Thymus (tissue), 11 donors: ENCODE data around the gene TGIF2. TPM values are rescaled to one million over a fixed set of nuclear protein-coding genes. Genes with fewer than 3 reads are reported as not detected.

Experiments
- DNase-seq, 9 donors: peaks; one replicate each; pipeline ENCODE4 v3.0.0-alpha.2; 2013; ENCODE audit warnings: low spot score in 9 of 9, low read depth in 6 of 9, missing footprints in 1 of 9
- H3K27ac ChIP-seq, 2 donors: one replicate each; pipeline ENCODE4 v1.5.1; 2013; ENCODE audit warnings: control low read depth in 1 of 2, low read depth in 1 of 2, low read length in 1 of 2, mild to moderate bottlenecking in 1 of 2, moderate library complexity in 1 of 2
- H3K27me3 ChIP-seq, 2 donors: one replicate each; pipeline ENCODE4 v1.5.1; 2013; ENCODE audit warnings: low read length in 1 of 2; ENCODE audit not compliant: control insufficient read depth in 2 of 2, insufficient read depth in 1 of 2
- H3K36me3 ChIP-seq, 2 donors: one replicate each; pipeline ENCODE4 v1.5.1; 2013; ENCODE audit warnings: low read length in 1 of 2, mild to moderate bottlenecking in 1 of 2, moderate library complexity in 1 of 2; ENCODE audit not compliant: control insufficient read depth in 2 of 2, insufficient read depth in 2 of 2
- H3K4me1 ChIP-seq, 2 donors: one replicate each; pipeline ENCODE4 v1.5.1; 2013; ENCODE audit warnings: low read length in 2 of 2; ENCODE audit not compliant: control insufficient read depth in 2 of 2, insufficient read depth in 2 of 2
- H3K4me3 ChIP-seq, 2 donors: one replicate each; pipeline ENCODE4 v1.5.1; 2013; ENCODE audit warnings: low read length in 2 of 2, control low read depth in 1 of 2, mild to moderate bottlenecking in 1 of 2
- H3K9me3 ChIP-seq, 2 donors: one replicate each; pipeline ENCODE4 v1.5.1; 2013; ENCODE audit warnings: low read length in 1 of 2, mild to moderate bottlenecking in 1 of 2; ENCODE audit not compliant: control insufficient read depth in 2 of 2, insufficient read depth in 1 of 2
- WGBS: extraction: QIAGEN DNeasy Blood & Tissue Kit; methylation state at CpG from one replicate; pipeline ENCODE4 v1.1.7; 2013; 5-methylcytosine and 5-hydroxymethylcytosine counted together
- polyA plus RNA-seq: library from polyadenylated mRNA; stranded (reverse); fragments of 200-250 nt; gene quantifications from one replicate; pipeline ENCODE4 v1.2.3, GENCODE V29; 2013
- total RNA-seq: library from RNA; stranded (reverse); fragments of 120-200 nt; gene quantifications from one replicate; pipeline ENCODE4 v1.2.4, GENCODE V29; 2013
- donor health status: healthy.

TGIF2 gene
- total and polyA plus RNA-seq, 2 donors = 14.2 to 17.9 TPM

DNA sequence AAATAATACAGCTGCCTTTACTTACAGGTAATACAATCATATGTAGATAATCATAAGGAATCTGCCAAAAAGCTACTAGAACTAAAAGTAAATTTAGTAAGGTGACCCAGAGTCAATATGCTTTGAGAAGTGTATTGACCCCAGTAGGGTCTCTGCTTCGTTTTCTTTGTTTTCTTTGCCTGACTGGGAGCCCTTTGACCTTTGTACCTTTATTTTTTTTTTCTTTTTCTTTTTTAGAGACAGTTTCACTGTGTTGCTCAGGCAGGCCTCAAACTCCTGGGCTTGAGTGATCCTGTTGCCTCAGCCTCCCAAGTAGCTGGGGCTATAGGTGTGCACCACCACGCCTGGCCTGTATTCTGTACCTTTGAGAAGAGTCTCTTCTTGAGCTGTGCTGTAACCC is 50.0 kb downstream of the TGIF2 start:
- peaks cover 0 to under 1% of the 10 kb centered on the region in 2 donors for H3K4me1 ChIP-seq
- 98% methylated on average over 2 of the region's 2 CpGs for WGBS
- peaks cover 8 to 49% of the 10 kb centered on the region in 2 donors for H3K36me3 ChIP-seq
- H3K27me3 ChIP-seq = no peaks in the 10 kb centered on the region
- no peak overlapping the region for H3K27ac ChIP-seq
- H3K4me3 ChIP-seq = no peak overlapping the region
- no peaks in the 10 kb centered on the region for H3K9me3 ChIP-seq
- DNase-seq = no peak

DNA sequence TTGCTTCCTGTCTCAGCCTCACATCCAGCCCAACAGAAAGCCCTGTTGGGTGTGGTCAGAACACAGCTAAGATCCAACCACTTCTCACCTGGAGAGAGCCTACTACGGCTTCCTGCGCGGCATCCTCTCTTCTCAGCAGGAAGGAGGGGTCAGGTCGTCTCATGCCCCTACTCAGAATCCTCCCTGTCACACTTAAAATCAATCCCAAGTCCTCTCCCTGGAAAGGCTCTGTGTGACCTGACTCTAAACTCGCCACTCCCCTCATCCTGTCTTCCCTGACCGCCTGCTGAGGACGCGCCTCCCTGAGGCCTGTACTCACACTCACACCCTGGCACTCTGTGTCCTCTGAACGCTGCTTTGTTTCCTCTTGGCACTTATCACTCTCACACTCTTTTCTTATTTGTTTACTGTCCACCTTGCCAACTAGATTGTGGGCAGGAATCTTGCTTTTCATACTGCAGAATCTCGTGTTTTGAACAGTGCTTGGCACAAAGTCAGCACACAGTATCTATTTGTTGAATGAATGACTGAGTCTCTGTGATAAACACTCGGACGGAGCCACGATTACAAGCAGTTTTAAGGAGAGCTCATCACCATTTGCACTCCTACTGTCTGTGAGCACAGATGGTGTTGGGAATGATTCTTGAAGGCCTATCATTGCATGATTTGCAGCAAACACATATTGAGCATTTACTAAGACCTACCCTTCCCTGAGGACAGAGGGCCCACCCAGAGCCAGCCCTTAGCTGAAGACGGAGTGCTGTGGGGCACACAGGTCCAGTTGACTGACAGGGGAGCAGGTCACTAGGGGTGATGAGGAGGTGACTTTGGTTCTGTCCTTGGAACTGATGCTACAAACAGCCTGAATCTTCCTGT is 50.9 kb downstream of the TGIF2 start:
- Histone ChIP-seq H3K4me1 (peaks cover 3 to 4% of the 10 kb centered on the region in 2 donors), H3K4me3 (no peak overlapping the region), H3K27ac (no peak overlapping the region), H3K36me3 (peaks cover 8 to 52% of the 10 kb centered on the region in 2 donors), H3K9me3 (no peaks in the 10 kb centered on the region), H3K27me3 (no peaks in the 10 kb centered on the region)
- 87% methylated on average over 14 of the region's 14 CpGs for WGBS
- DNase-seq = no peak

DNA sequence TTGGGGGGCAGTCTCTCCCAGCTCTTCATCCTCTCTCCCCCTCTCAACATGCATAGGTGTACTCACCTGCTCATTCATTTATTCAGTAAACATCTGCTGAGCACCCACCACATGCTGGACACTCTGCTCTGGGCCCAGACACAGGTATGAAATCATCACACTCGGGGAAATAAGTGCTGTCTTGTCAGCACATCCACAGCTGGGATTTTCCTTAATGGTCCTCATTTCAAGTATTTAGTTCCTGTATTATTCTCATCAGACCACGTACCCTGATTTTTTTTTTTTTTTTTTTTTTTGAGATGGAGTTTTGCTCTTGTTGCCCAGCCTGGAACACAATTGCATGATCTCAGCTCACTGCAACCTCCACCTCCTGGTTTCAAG is 51.5 kb downstream of the TGIF2 start:
- H3K27ac ChIP-seq = no peak overlapping the region
- no peaks in the 10 kb centered on the region for H3K27me3 ChIP-seq
- no peak overlapping the region for H3K4me3 ChIP-seq
- peaks cover 8 to 52% of the 10 kb centered on the region in 2 donors for H3K36me3 ChIP-seq
- no peaks in the 10 kb centered on the region for H3K9me3 ChIP-seq
- WGBS = 95% methylated on average over 2 of the region's 2 CpGs
- peaks cover 7 to 10% of the 10 kb centered on the region in 2 donors for H3K4me1 ChIP-seq
- DNase-seq = no peak

DNA sequence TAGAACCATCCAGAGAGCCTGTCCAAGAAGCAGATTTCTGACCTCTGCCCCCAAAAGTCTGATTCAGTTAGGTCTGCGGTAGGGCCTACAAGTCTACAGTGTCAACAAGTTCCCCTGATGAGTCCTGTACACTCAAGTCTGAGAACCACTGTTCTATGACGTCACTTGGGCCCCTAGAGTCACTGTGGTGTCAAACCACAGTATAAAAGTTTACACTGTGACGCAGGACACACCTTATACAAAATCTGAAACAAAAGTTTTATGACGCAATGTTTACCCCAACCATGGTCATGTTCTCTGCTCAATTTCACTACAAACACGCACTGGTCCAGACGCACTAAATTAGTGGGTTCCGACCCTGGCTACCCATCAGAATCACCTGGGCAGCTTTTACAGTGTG is 54.7 kb downstream of the TGIF2 start:
- Histone ChIP-seq H3K27ac (no peak overlapping the region), H3K36me3 (peaks cover 17 to 68% of the 10 kb centered on the region in 2 donors), H3K9me3 (no peaks in the 10 kb centered on the region), H3K4me3 (no peak overlapping the region), H3K4me1 (peaks cover 19 to 21% of the 10 kb centered on the region in 2 donors), H3K27me3 (no peaks in the 10 kb centered on the region)
- 90% methylated on average over 7 of the region's 7 CpGs for WGBS
- DNase-seq = no peak

DNA sequence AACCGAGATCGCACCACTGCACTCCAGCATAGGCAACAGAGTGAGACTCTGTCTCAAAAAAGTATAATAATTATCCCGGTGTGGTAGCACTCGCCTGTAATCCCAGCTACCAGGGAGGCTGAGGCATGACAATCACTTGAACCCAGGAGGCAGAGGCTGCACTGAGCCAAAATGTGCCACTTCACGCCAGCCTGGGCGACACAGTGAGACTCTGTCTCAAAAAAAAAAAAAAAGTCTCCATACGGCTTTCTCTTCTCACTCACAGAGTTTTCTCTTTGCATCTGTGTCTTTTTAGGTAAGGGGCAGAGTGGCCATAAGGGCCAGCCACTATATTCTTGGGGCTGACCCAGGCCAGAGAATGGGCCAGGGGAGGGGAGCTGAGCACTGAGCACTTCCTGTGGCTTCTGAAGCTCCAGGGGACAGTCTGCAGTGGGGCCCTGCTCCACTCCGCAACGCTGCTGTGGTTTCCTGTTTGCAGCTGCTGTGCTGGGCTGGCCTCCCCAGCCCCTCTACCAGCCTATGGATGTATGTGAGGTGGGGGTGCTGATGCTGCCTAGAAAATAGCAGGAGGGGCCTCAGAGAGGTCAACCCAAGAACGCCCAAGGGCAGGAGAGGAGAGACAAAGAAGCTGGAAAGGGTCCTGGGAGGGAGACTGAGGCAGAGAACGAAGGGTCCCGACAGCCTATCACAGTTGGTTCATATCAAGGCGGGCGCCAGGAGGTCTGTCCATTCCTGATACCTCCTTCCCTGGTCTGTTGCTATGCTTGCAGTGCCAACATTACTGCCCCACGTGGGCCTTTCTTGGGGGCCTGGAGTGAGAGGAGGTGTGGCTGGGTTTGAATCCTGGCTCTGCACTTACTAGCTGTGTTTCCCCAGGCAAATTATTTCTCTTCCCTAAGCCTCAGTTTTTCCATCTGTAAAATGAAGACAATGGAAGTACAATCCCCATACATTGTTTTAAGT is 56.6 kb downstream of the TGIF2 start:
- Histone ChIP-seq H3K27ac (peak overlapping the region; percentile 74 to 80), H3K36me3 (peaks cover 24 to 70% of the 10 kb centered on the region in 2 donors)

DNA sequence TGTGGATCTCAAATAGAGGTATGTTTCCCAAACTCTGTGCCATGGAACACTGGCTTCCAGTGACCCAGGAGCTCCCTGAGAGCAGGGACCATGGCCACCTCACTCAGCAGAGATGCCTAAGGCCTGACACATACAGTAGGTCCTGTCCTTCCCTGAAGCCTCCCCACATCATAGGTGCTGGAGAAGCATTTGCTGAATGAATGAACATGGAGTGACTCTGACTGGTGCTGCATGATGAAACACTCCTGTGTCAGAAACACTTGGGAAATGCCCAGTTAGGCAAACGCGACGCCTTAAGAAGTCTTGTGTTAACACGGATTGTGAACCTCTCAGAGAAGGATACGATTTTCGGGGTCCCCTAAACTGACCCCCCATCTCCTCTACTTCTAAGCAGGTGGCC is 58.2 kb downstream of the TGIF2 start:
- H3K4me3 ChIP-seq = no peak overlapping the region
- WGBS = 97% methylated on average over 6 of the region's 6 CpGs

More for the DNA sequence above, 56.6 kb downstream of the TGIF2 start:
- peak in 6 of 9 donors; percentile 11 to 83 (median 62) for DNase-seq
- Histone ChIP-seq H3K27me3 (no peaks in the 10 kb centered on the region), H3K4me1 (peaks cover 19 to 21% of the 10 kb centered on the region in 2 donors), H3K9me3 (no peaks in the 10 kb centered on the region), H3K4me3 (peak overlapping the region; percentile 8 to 21)
- WGBS = 42% methylated on average over 15 of the region's 15 CpGs

DNA sequence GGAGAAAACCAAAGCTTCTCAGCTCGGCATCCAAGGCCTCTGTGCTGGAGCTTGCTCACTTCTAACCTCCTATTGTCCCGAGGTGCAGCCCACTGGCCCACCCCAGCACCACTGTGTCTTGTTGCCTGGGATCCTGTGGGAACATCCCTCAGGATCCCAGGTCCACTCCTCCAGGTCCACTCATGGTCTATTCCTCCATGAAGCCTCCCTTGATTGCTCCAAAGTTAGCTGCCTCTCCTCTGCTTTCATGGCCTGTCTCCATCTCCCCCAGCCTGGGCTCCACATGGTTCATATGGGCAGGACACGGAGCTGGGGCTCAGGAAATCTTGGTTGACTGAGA is 58.7 kb downstream of the TGIF2 start:
- no peaks in the 10 kb centered on the region for H3K27me3 ChIP-seq
- peaks cover 19 to 21% of the 10 kb centered on the region in 2 donors for H3K4me1 ChIP-seq
- DNase-seq = no peak
- H3K9me3 ChIP-seq = no peaks in the 10 kb centered on the region
- H3K4me3 ChIP-seq = no peak overlapping the region
- H3K27ac ChIP-seq = no peak overlapping the region
- 96% methylated on average over 3 of the region's 3 CpGs for WGBS
- peaks cover 24 to 67% of the 10 kb centered on the region in 2 donors for H3K36me3 ChIP-seq

More for the DNA sequence above, 58.2 kb downstream of the TGIF2 start:
- H3K9me3 ChIP-seq = no peaks in the 10 kb centered on the region
- H3K36me3 ChIP-seq = peaks cover 24 to 69% of the 10 kb centered on the region in 2 donors
- no peak overlapping the region for H3K27ac ChIP-seq
- DNase-seq = no peak
- H3K4me1 ChIP-seq = peaks cover 19 to 21% of the 10 kb centered on the region in 2 donors
- no peaks in the 10 kb centered on the region for H3K27me3 ChIP-seq

DNA sequence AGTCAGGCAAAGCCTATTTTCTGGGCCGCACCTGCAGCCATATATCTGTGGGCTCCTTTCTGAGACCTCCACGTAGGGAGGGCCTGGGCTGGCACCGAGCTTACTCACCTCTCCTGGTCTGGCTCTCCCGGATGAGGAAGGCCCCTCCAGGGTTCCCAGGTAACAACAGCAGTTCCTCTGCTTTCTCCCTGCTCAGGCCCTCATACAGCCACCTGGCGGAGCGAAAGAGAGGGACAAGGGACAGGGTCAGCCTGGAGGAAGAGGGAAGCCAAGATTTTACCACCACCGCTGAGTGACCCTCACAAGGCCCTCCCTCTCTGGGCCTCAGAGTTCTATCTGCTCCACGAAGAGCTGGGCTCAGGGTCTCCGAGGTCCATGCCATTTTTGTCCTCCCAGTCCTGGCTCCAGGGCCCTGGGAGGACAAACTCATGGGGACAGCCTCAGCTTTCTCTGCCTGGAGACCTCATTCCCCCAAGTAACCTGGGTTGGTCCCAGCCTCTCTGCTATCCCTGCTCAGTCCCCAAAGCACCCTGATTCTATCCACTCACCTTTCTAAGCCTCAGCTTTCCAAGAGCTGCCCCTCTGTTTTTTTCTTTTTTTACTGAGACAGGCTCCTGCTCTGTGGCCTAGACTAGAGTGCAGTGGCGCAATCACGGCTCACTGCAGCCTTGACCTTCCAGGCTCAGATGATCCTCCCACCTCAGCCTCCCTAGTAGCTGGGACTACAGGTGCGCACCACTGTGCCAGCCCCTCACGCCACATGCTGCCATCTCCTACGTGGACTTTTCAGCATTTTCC is 59.3 kb downstream of the TGIF2 start:
- Histone ChIP-seq H3K4me3 (no peak overlapping the region), H3K27me3 (no peaks in the 10 kb centered on the region), H3K36me3 (peaks cover 24 to 61% of the 10 kb centered on the region in 2 donors), H3K9me3 (no peaks in the 10 kb centered on the region), H3K27ac (no peak overlapping the region), H3K4me1 (peaks cover 19 to 21% of the 10 kb centered on the region in 2 donors)
- DNase-seq = no peak
- WGBS = 95% methylated on average over 14 of the region's 14 CpGs
